Measurements from ENCODE around the gene CCT4. TPM values are rescaled to one million over a fixed set of nuclear protein-coding genes. Genes with fewer than 3 reads are reported as not detected.
"Not testable (repeated sequence)": the region's sequence is repeated elsewhere in the genome, so short reads cannot be mapped to it uniquely, and the experiment has no call there.

CCT4 gene
- total RNA-seq, 4 donors from 2014 or later, result 63.2 to 87.1 (median 75.5) TPM

- H3K27me3 ChIP-seq, result no peaks in the 10 kb centered on the region
- no peak for DNase-seq
- no peak overlapping the region for H3K4me3 ChIP-seq
- TF ChIP-seq POLR2A (IDR thresholded peaks at IDR 0.05) (no peak), CTCF (IDR thresholded peaks at IDR 0.05 in 4 of 5, conservative IDR thresholded peaks at IDR 0.05 in 1 of 5) (no peak)
- in situ Hi-C loops (cut with MboI; ENCODE audit: low sequenced_read_pairs in 4 of 4), result loop anchor here in 2 of 4 donors (25.0 kb wide), 2 partner anchors 826 to 1124 kb away; partner anchors contain the start of genes EHBP1 (in 2 of the 2) and PAPOLG (in 1 of the 2)
- ATAC-seq, result no peak
- intact Hi-C loops (cut with DNase I; ENCODE audit: low total_unique reads), result loop anchor here (5.0 to 10.0 kb wide), 3 partner anchors 819 to 1129 kb away; partner anchors contain the start of genes EHBP1, PAPOLG and SANBR
- H3K9me3 ChIP-seq, result no peaks in the 10 kb centered on the region
- no peak overlapping the region for H3K27ac ChIP-seq
- H3K4me1 ChIP-seq, result peaks cover 11 to 18% of the 10 kb centered on the region in 2 donors
- H3K36me3 ChIP-seq, result peaks cover 0 to 44% of the 10 kb centered on the region in 2 donors
Measured at GRCh38 chr2:61885896-61886603, 2.4 kb downstream of the CCT4 start.

GRCh38 chr2:61882850-61883249 is 5.6 kb downstream of the CCT4 start:
- intact Hi-C loops (cut with DNase I; ENCODE audit: low total_unique reads) (loop anchor here (10.0 kb wide), 2 partner anchors 818 to 822 kb away; partner anchors contain the start of genes EHBP1 and SANBR), in situ Hi-C loops (cut with MboI; ENCODE audit: low sequenced_read_pairs in 4 of 4) (loop anchor here in 2 of 4 donors (25.0 kb wide), 2 partner anchors 829 to 1121 kb away; partner anchors contain the start of genes EHBP1 (in 2 of the 2) and PAPOLG (in 1 of the 2))
- peaks cover 0 to 74% of the 10 kb centered on the region in 2 donors for H3K36me3 ChIP-seq
- DNase-seq, result no peak
- H3K27me3 ChIP-seq, result no peaks in the 10 kb centered on the region
- no peak overlapping the region for H3K4me3 ChIP-seq
- no peak for TF ChIP-seq POLR2A (IDR thresholded peaks at IDR 0.05)
- TF ChIP-seq CTCF (IDR thresholded peaks at IDR 0.05 in 4 of 5, conservative IDR thresholded peaks at IDR 0.05 in 1 of 5), result no peak
- H3K4me1 ChIP-seq, result peaks cover 11 to 18% of the 10 kb centered on the region in 2 donors
- ATAC-seq, result no peak
- H3K9me3 ChIP-seq, result no peaks in the 10 kb centered on the region
- no peak overlapping the region for H3K27ac ChIP-seq

- H3K36me3 ChIP-seq, result peaks cover 6 to 99% of the 10 kb centered on the region in 2 donors
- H3K4me3 ChIP-seq; H3K9me3 ChIP-seq; H3K27ac ChIP-seq; intact Hi-C loops (cut with DNase I; ENCODE audit: low total_unique reads); H3K27me3 ChIP-seq; H3K4me1 ChIP-seq; DNase-seq; ATAC-seq: not testable (repeated sequence)
- in situ Hi-C loops (cut with MboI; ENCODE audit: low sequenced_read_pairs in 4 of 4), result loop anchor here in 2 of 4 donors (25.0 kb wide), 2 partner anchors 833 to 1117 kb away; partner anchors contain the start of genes EHBP1 (in 2 of the 2) and PAPOLG (in 1 of the 2)
Measured at GRCh38 chr2:61879351-61879750, 9.1 kb downstream of the CCT4 start.

GRCh38 chr2:61878761-61879160 is 9.7 kb downstream of the CCT4 start:
- Histone ChIP-seq H3K4me1 (no peaks in the 10 kb centered on the region), H3K4me3 (no peak overlapping the region), H3K27me3 (no peaks in the 10 kb centered on the region), H3K9me3 (no peaks in the 10 kb centered on the region), H3K36me3 (peaks cover 6 to 99% of the 10 kb centered on the region in 2 donors), H3K27ac (no peak overlapping the region)
- DNase-seq (no peak), ATAC-seq (no peak)
- intact Hi-C loops (cut with DNase I; ENCODE audit: low total_unique reads), result no loop called here
- in situ Hi-C loops (cut with MboI; ENCODE audit: low sequenced_read_pairs in 4 of 4), result loop anchor here in 2 of 4 donors (25.0 kb wide), 2 partner anchors 834 to 1116 kb away; partner anchors contain the start of genes EHBP1 (in 2 of the 2) and PAPOLG (in 1 of the 2)
- TF ChIP-seq CTCF (IDR thresholded peaks at IDR 0.05 in 4 of 5, conservative IDR thresholded peaks at IDR 0.05 in 1 of 5) (no peak), POLR2A (IDR thresholded peaks at IDR 0.05) (no peak)
